Measurements from ENCODE around the gene GBF1. TPM values are rescaled to one million over a fixed set of nuclear protein-coding genes. Genes with fewer than 3 reads are reported as not detected.

GBF1 gene
- polyA plus RNA-seq, 1 of the 3 experiments (the other 2 are of a cell fraction): 12.3 TPM

DNA sequence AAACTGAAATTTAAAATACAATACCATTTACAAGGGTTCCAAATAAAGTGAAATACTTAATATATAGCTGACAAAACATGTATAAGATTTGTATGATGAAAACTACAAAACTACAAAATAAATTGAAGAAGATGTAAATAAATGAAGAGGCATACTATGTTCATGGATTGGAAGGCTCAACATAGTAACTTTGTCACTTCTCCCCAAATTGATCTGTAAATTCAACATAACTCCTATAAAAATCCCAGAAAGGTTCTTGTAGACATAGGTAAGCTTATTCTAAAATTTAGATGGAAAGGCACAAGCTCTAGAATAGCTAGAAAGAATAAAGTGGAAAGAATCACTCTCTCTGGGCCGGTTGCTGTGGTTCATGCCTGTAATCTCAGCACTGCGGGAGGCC lies 126.0 kb downstream of the GBF1 start:
- no peak for TF ChIP-seq NFIC (IDR thresholded peaks at IDR 0.05; ENCODE audit: borderline replicate concordance)
- TF ChIP-seq, protein P1, sequence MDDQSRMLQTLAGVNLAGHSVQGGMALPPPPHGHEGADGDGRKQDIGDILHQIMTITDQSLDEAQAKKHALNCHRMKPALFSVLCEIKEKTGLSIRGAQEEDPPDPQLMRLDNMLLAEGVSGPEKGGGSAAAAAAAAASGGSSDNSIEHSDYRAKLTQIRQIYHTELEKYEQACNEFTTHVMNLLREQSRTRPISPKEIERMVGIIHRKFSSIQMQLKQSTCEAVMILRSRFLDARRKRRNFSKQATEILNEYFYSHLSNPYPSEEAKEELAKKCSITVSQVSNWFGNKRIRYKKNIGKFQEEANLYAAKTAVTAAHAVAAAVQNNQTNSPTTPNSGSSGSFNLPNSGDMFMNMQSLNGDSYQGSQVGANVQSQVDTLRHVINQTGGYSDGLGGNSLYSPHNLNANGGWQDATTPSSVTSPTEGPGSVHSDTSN (IDR thresholded peaks at IDR 0.05): no peak
- no peak for TF ChIP-seq YY1 (IDR thresholded peaks at IDR 0.05; ENCODE audit: low read depth)
- TF ChIP-seq, protein P2, sequence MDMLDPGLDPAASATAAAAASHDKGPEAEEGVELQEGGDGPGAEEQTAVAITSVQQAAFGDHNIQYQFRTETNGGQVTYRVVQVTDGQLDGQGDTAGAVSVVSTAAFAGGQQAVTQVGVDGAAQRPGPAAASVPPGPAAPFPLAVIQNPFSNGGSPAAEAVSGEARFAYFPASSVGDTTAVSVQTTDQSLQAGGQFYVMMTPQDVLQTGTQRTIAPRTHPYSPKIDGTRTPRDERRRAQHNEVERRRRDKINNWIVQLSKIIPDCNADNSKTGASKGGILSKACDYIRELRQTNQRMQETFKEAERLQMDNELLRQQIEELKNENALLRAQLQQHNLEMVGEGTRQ (IDR thresholded peaks at IDR 0.05; ENCODE audit: borderline replicate concordance, low read depth, low read length): no peak
- no peak for TF ChIP-seq FOXJ3 (CRISPR knock-in tag; IDR thresholded peaks at IDR 0.05)
- no peak for TF ChIP-seq FOSL2 (IDR thresholded peaks at IDR 0.05; ENCODE audit: borderline replicate concordance, low read depth)
- no peak for TF ChIP-seq CHD2 (IDR thresholded peaks at IDR 0.05; ENCODE audit: low read length, partially characterized antibody)
- TF ChIP-seq, protein P3, sequence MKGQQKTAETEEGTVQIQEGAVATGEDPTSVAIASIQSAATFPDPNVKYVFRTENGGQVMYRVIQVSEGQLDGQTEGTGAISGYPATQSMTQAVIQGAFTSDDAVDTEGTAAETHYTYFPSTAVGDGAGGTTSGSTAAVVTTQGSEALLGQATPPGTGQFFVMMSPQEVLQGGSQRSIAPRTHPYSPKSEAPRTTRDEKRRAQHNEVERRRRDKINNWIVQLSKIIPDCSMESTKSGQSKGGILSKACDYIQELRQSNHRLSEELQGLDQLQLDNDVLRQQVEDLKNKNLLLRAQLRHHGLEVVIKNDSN (IDR thresholded peaks at IDR 0.05; ENCODE audit: borderline replicate concordance, low read depth): no peak
- TF ChIP-seq RFX5 (IDR thresholded peaks at IDR 0.05; ENCODE audit: low read length): no peak
- TF ChIP-seq RAD21 (IDR thresholded peaks at IDR 0.05; ENCODE audit: low read length): no peak
- no peak for TF ChIP-seq RCOR1 (IDR thresholded peaks at IDR 0.05; ENCODE audit: low read length)
- no peak for TF ChIP-seq EZH2phosphoT487 (IDR thresholded peaks at IDR 0.05; ENCODE audit: borderline replicate concordance, low read depth)
- TF ChIP-seq TEAD4 (IDR thresholded peaks at IDR 0.05; ENCODE audit: borderline replicate concordance, insufficient read depth): no peak
- Histone ChIP-seq H3K27me3 (ENCODE audit: insufficient read depth) (no peaks in the 10 kb centered on the region), H3K9ac (no peak overlapping the region), H3K9me3 (no peaks in the 10 kb centered on the region), H3K36me3 (replicated peaks in 1 of 2; ENCODE audit: control insufficient read depth in 1 of 2, insufficient read depth in 2 of 2, low read length in 1 of 2) (peaks cover 64% of the 10 kb centered on the region in 2 experiments), H3K79me2 (ENCODE audit: insufficient read depth) (no peaks in the 10 kb centered on the region), H4K20me1 (ENCODE audit: insufficient read depth) (no peaks in the 10 kb centered on the region), H3K27ac (ENCODE audit: low read depth in 2 of 2, low read length in 1 of 2) (no peak overlapping the region), H3K9me2 (no peaks in the 10 kb centered on the region), H3K4me3 (ENCODE audit: low read depth in 2 of 2, low read length in 1 of 2) (no peak overlapping the region), H3K4me1 (ENCODE audit: control insufficient read depth in 1 of 2, insufficient read depth in 2 of 2, low read depth in 1 of 2, low read length in 1 of 2) (no peaks in the 10 kb centered on the region), H2AFZ (ENCODE audit: low read depth) (no peak overlapping the region), H3F3A (replicated peaks; ENCODE audit: insufficient read depth) (no peaks in the 10 kb centered on the region), H3K4me2 (no peak overlapping the region)
- 100% methylated on average over 2 of the region's 2 CpGs for WGBS (ENCODE audit: low lambda C conversion rate)
- no peak for DNase-seq
- ChIA-PET CTCF (interaction anchor here (0.7 to 9.6 kb wide), 6 partner anchors 9 to 145 kb away, joined by 3 to 67 read pairs (median 4); no protein-coding TSS in a partner anchor), POLR2A (no interaction called here)

DNA sequence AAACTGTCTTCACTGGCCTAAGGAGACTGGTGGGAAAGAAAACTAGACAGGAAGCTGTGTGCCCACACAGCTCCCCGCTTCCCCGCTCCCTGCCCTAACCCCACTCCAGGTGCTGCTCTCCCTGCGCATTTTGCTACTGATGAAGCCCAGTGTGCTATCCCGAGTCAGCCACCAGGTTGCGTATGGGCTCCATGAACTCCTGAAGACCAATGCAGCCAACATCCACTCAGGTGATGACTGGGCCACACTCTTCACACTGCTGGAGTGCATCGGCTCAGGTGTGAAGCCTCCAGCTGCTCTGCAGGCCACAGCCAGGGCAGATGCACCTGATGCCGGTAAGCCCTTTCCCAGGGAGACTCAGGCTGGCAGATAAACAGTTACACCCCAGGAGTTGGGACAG lies 129.9 kb downstream of the GBF1 start:
- H2AFZ ChIP-seq (ENCODE audit: low read depth): no peak overlapping the region

More for the DNA sequence above, 129.9 kb downstream of the GBF1 start:
- no peaks in the 10 kb centered on the region for H3F3A ChIP-seq (replicated peaks; ENCODE audit: insufficient read depth)
- peaks cover 39 to 50% of the 10 kb centered on the region in 2 experiments for H3K36me3 ChIP-seq (replicated peaks in 1 of 2; ENCODE audit: control insufficient read depth in 1 of 2, insufficient read depth in 2 of 2, low read length in 1 of 2)
- POLR2A ChIA-PET: no interaction called here
- H3K4me2 ChIP-seq: no peak overlapping the region
- WGBS (ENCODE audit: low lambda C conversion rate): 85% methylated on average over 6 of the region's 7 CpGs
- no peaks in the 10 kb centered on the region for H3K4me1 ChIP-seq (ENCODE audit: control insufficient read depth in 1 of 2, insufficient read depth in 2 of 2, low read depth in 1 of 2, low read length in 1 of 2)
- no peak overlapping the region for H3K9ac ChIP-seq
- H4K20me1 ChIP-seq (ENCODE audit: insufficient read depth): no peaks in the 10 kb centered on the region
- DNase-seq: no peak
- H3K27ac ChIP-seq (ENCODE audit: low read depth in 2 of 2, low read length in 1 of 2): no peak overlapping the region
- H3K27me3 ChIP-seq (ENCODE audit: insufficient read depth): no peaks in the 10 kb centered on the region
- no peaks in the 10 kb centered on the region for H3K9me2 ChIP-seq
- H3K9me3 ChIP-seq: no peaks in the 10 kb centered on the region
- CTCF ChIA-PET: interaction anchor here (1.2 to 9.6 kb wide), 6 partner anchors 10 to 206 kb away, joined by 3 to 67 read pairs (median 10); no protein-coding TSS in a partner anchor
- H3K4me3 ChIP-seq (ENCODE audit: low read depth in 2 of 2, low read length in 1 of 2): no peak overlapping the region
- H3K79me2 ChIP-seq (ENCODE audit: insufficient read depth): no peaks in the 10 kb centered on the region
- TF ChIP-seq YY1 (IDR thresholded peaks at IDR 0.05; ENCODE audit: low read depth): no peak
- TF ChIP-seq, protein P4, sequence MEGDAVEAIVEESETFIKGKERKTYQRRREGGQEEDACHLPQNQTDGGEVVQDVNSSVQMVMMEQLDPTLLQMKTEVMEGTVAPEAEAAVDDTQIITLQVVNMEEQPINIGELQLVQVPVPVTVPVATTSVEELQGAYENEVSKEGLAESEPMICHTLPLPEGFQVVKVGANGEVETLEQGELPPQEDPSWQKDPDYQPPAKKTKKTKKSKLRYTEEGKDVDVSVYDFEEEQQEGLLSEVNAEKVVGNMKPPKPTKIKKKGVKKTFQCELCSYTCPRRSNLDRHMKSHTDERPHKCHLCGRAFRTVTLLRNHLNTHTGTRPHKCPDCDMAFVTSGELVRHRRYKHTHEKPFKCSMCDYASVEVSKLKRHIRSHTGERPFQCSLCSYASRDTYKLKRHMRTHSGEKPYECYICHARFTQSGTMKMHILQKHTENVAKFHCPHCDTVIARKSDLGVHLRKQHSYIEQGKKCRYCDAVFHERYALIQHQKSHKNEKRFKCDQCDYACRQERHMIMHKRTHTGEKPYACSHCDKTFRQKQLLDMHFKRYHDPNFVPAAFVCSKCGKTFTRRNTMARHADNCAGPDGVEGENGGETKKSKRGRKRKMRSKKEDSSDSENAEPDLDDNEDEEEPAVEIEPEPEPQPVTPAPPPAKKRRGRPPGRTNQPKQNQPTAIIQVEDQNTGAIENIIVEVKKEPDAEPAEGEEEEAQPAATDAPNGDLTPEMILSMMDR (IDR thresholded peaks at IDR 0.05): no peak
- TF ChIP-seq, protein P5, sequence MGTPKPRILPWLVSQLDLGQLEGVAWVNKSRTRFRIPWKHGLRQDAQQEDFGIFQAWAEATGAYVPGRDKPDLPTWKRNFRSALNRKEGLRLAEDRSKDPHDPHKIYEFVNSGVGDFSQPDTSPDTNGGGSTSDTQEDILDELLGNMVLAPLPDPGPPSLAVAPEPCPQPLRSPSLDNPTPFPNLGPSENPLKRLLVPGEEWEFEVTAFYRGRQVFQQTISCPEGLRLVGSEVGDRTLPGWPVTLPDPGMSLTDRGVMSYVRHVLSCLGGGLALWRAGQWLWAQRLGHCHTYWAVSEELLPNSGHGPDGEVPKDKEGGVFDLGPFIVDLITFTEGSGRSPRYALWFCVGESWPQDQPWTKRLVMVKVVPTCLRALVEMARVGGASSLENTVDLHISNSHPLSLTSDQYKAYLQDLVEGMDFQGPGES (IDR thresholded peaks at IDR 0.05; ENCODE audit: low read depth, low read length): no peak
- no peak for TF ChIP-seq RFX5 (IDR thresholded peaks at IDR 0.05; ENCODE audit: low read length)
- no peak for TF ChIP-seq MEF2A (IDR thresholded peaks at IDR 0.05; ENCODE audit: borderline replicate concordance, low read depth)
- TF ChIP-seq NRF1 (IDR thresholded peaks at IDR 0.05; ENCODE audit: low read depth, low read length): no peak
- 0 out of 2 replicates have a peak, but pooled peaks have one; percentile 13 for TF ChIP-seq RAD21 (IDR thresholded peaks at IDR 0.05; ENCODE audit: low read length)
- TF ChIP-seq, protein P2 (IDR thresholded peaks at IDR 0.05; ENCODE audit: borderline replicate concordance, low read depth, low read length): no peak
